HT-29 (cell line): ENCODE data around the gene PICK1. TPM values are rescaled to one million over a fixed set of nuclear protein-coding genes. Genes with fewer than 3 reads are reported as not detected.
"Not testable (repeated sequence)": the region's sequence is repeated elsewhere in the genome, so short reads cannot be mapped to it uniquely, and the experiment has no call there.

Source experiments
- DNase-seq: peaks from one replicate; pipeline ENCODE4 v3.0.0-alpha.2; 2015; ENCODE audit warnings: low spot score
- total RNA-seq: library from RNA; depleted of rRNA; stranded (reverse); fragments of >200 nt; shearing (Covaris generic); gene quantifications from 2 replicates; pipeline ENCODE4 v1.2.3, GENCODE V29; 2014; rRNA removed

Gene PICK1
- total RNA-seq, 1 experiment from 2014 or later = 52.5 TPM

- peak; percentile 76 for DNase-seq
These were observed 57.5 kb downstream of the PICK1 start for GRCh38 chr22:38114484-38115398.

DNA sequence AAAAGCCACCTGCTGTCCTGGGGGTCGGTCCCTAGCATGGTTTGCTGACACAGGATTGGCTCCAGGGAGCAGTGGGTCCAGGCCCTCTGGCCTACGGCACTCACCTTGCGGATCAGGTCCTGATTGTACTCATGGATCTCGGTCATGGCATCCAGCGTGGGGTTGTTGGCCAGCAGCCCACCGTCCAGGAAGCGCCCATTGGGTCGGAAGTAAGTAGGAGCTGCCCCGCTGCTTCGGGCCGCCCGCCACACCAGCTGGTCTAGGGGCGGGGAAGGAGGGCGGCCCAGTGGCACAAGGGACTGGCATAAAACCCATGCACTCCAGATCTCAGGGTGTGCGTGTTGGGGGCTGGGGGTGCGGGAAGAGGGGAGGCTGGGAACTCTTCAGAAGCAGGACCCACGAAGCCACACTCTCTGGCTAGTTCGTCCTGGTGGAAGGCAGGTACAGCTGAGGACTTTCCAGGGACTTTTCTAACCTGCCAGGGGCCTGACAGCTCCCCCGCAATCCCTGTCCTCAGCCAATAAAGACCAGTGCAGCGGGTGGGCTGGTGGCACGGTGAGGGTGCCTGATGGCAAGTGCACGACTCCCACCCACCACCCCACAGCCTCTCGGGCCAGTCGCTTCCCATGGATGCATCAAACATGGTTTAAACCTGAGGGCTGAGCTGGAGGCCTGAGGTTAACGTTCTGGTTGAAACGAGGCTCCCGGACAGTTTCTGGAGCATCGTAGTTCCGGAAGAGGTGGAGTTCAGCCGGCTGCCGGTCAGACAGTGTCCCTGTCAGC lies 58.4 kb downstream of the PICK1 start:
- DNase-seq = no peak

- not testable (repeated sequence) for DNase-seq
These were observed 60.4 kb downstream of the PICK1 start for GRCh38 chr22:38117556-38117955.

DNA sequence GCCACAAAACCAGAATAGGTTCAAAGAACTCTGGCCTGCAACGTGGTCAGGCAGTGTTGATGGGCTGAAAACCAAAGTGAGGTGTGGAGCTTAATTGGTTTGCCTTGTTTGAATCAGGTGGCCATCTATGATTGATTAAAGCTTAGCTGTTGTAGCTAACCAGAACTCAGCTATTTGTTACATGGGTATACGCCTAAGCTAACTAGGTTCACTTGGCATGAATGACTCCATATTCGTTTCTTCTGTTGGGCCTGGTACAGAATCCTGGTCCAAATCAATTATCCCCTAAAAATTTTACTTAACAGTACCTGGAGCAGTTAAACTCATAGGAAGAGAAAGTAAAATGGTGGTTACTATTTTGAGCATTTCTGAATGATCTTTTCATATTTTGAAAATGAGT lies 61.0 kb downstream of the PICK1 start:
- no peak for DNase-seq

DNA sequence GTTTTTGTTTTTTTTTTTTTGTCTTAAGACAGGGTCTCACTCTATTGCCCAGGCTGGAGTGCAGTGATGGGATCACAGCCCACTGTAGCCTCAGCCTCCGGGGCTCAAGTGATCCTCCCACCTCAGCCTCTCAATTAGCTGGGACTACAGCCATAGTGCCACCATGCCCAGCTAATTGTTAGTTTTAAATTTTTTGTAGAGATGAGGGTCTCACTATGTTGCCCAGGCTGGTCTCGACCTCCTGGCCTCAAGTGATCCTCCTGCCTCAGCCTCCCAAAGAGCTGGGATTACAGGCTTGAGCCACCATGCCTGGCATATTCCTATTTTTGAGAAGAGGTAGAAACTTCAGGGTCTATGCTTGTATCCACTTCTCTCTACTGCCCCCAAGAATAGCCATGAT lies 61.5 kb downstream of the PICK1 start:
- not testable (repeated sequence) for DNase-seq

- DNase-seq = peak; percentile 45
These were observed 63.3 kb downstream of the PICK1 start for GRCh38 chr22:38120359-38121110.

DNA sequence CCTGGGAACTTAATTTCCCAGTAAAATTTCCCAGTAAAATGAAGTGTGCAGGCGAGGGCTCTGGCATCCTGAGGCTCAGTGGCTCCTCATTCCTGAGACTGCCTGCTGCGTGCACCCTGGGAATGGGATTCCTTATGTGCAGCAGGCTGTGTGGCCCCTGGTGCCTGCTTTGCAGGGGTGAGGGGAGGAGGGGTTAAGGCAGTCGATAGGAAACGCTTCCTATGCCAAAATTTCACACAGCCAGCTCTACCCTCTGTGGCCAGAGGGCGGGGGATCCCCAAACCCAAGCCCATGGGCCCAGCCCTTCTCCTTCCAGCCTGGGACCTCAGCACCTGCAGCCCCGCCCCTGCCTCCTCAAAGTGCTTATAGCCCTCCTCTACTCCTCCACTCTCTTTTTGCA lies 65.4 kb downstream of the PICK1 start:
- DNase-seq = no peak

DNA sequence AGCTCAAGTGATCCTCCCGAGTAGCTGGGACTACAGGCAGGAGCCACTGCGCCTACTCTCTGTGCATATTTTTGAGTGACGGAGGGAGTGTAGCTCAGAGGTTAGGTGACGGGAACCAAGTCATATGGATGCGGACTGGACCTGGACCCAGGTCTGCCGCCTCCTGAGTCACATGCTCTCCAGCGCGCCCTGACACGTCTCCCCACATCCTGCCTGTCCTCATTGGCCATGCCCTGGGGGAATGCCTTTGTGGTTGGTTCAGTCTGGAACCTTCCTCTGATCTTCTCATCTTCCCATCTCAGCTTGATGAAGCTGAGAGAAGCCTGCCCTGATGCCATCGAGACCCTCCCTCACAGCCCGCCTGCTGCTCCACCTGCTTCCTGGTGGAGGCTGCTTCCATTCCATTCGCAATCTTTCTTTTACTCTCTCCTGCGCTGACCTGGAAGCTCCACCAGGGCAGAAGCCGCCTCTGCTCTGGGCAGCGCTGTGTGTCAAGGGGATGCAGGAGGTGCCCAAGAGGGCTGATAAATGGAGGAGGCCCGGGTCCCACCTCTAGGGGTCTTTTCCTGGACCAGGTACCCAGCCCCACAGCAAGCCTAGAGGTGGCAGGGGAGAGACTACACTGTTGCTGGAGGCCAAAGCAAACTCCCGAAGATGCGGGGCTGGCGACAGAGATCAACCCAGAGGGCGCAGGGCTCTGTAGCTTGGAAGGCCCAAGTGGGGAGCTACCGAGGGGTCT lies 67.2 kb downstream of the PICK1 start:
- DNase-seq = no peak

GRCh38 chr22:38125038-38125610 lies 67.9 kb downstream of the PICK1 start:
- DNase-seq = no peak

Other genes starting within 250 kb of the PICK1 start
- gene GCAT, start 249.5 kb upstream of the PICK1 start, total RNA-seq = 23.5 and 29.6 TPM in 2 replicates
- gene GALR3, start 234.0 kb upstream of the PICK1 start, total RNA-seq = not detected in 2 replicates
- gene ANKRD54, start 213.1 kb upstream of the PICK1 start, total RNA-seq = 17.8 and 19.6 TPM in 2 replicates
- gene EIF3L, start 208.0 kb upstream of the PICK1 start, total RNA-seq = 219 and 230 TPM in 2 replicates
- 23.7 and 25.7 TPM in 2 replicates for gene MICALL1, start 151.1 kb upstream of the PICK1 start, total RNA-seq
- gene C22orf23, start 103.8 kb upstream of the PICK1 start, total RNA-seq = not detected in 2 replicates
- 122 and 144 TPM in 2 replicates for gene POLR2F, start 103.7 kb upstream of the PICK1 start, total RNA-seq
- not detected in 2 replicates for gene SOX10, start 72.8 kb upstream of the PICK1 start, total RNA-seq
- gene SLC16A8, start 26.8 kb downstream of the PICK1 start, total RNA-seq = not detected in 2 replicates
- gene BAIAP2L2, start 53.3 kb downstream of the PICK1 start, total RNA-seq = 9.5 and 11.6 TPM in 2 replicates
- gene PLA2G6, start 124.4 kb downstream of the PICK1 start, total RNA-seq = 13.0 and 16.1 TPM in 2 replicates
- gene MAFF, start 144.6 kb downstream of the PICK1 start, total RNA-seq = 78.7 and 91.5 TPM in 2 replicates
- 26.9 and 30.7 TPM in 2 replicates for gene TMEM184B, start 215.6 kb downstream of the PICK1 start, total RNA-seq